ENCODE data around the gene MCCD1. TPM values are rescaled to one million over a fixed set of nuclear protein-coding genes. Genes with fewer than 3 reads are reported as not detected.

The MCCD1 gene
- total and polyA plus RNA-seq, 2 donors from 2014 or later: 3.5 to 325 TPM

- Histone ChIP-seq H3K4me3 (ENCODE audit: low read length in 3 of 3) (peak within 1 kb of the TSS; percentile 64 to 89 (median 76)), H3K9ac (ENCODE audit: low read length in 3 of 3) (peak within 1 kb of the TSS; percentile 11 to 87 (median 71)), H3K9me3 (ENCODE audit: control insufficient read depth in 2 of 3, insufficient read depth in 1 of 3, low read length in 3 of 3) (no peaks in the 10 kb centered on the region), H3K36me3 (ENCODE audit: control insufficient read depth in 2 of 3, insufficient read depth in 3 of 3, low read length in 3 of 3) (peaks cover 0 to 10% (median 5%) of the 10 kb centered on the region in 3 donors), H3K27ac (ENCODE audit: low read depth in 2 of 2, low read length in 2 of 2) (peak within 1 kb of the TSS; percentile 73 to 90), H3K27me3 (ENCODE audit: control insufficient read depth, insufficient read depth, low read length) (no peaks in the 10 kb centered on the region), H3K4me1 (ENCODE audit: control insufficient read depth in 2 of 3, insufficient read depth in 2 of 3, low read depth in 1 of 3, low read length in 3 of 3) (peaks cover 0 to 14% (median 10%) of the 10 kb centered on the region in 3 donors)
- intact Hi-C loops (cut with DNase I): no loop called here
- DNase-seq: peak; percentile 93 to 96 (median 94)
- peak; percentile 99 for TF ChIP-seq CTCF (IDR thresholded peaks at IDR 0.05; ENCODE audit: borderline replicate concordance, extremely low read depth, insufficient read depth)
- no peak for FAIRE-seq
Measured at GRCh38 chr6:31546339-31546957, 17.7 kb downstream of the MCCD1 start, which contains the start of gene ATP6V1G2. TSS of gene ATP6V1G2 (minus strand) at chr6:31546608. CDS start at chr6:31546559, 49 bp downstream.

- peak within 1 kb of the TSS; percentile 11 to 87 (median 71) for H3K9ac ChIP-seq (ENCODE audit: low read length in 3 of 3)
- no peaks in the 10 kb centered on the region for H3K9me3 ChIP-seq (ENCODE audit: control insufficient read depth in 2 of 3, insufficient read depth in 1 of 3, low read length in 3 of 3)
- FAIRE-seq (peak; percentile 51), DNase-seq (peak; percentile 96 to 99 (median 97))
- peak within 1 kb of the TSS; percentile 64 to 89 (median 76) for H3K4me3 ChIP-seq (ENCODE audit: low read length in 3 of 3)
- TF ChIP-seq CTCF (IDR thresholded peaks at IDR 0.05; ENCODE audit: borderline replicate concordance, extremely low read depth, insufficient read depth): peak; percentile 6
- intact Hi-C loops (cut with DNase I): no loop called here
- H3K27ac ChIP-seq (ENCODE audit: low read depth in 2 of 2, low read length in 2 of 2): peak within 1 kb of the TSS; percentile 73 to 90
- H3K36me3 ChIP-seq (ENCODE audit: control insufficient read depth in 2 of 3, insufficient read depth in 3 of 3, low read length in 3 of 3): peaks cover 0 to 10% (median 5%) of the 10 kb centered on the region in 3 donors
- H3K27me3 ChIP-seq (ENCODE audit: control insufficient read depth, insufficient read depth, low read length): no peaks in the 10 kb centered on the region
- peaks cover 0 to 14% (median 10%) of the 10 kb centered on the region in 3 donors for H3K4me1 ChIP-seq (ENCODE audit: control insufficient read depth in 2 of 3, insufficient read depth in 2 of 3, low read depth in 1 of 3, low read length in 3 of 3)
Measured at GRCh38 chr6:31546958-31547726, 18.4 kb downstream of the MCCD1 start, which contains the start of gene NFKBIL1. TSS of gene NFKBIL1 (plus strand) at chr6:31547608. CDS start at chr6:31547695, 87 bp downstream.

GRCh38 chr6:31547727-31548543, 19.2 kb downstream of the MCCD1 start:
- Histone ChIP-seq H3K4me3 (ENCODE audit: low read length in 3 of 3) (peak overlapping the region; percentile 47 to 89 (median 64)), H3K27ac (ENCODE audit: low read depth in 2 of 2, low read length in 2 of 2) (peak overlapping the region; percentile 73 to 90), H3K27me3 (ENCODE audit: control insufficient read depth, insufficient read depth, low read length) (no peaks in the 10 kb centered on the region), H3K9ac (ENCODE audit: low read length in 3 of 3) (peak overlapping the region; percentile 1 to 87 (median 49)), H3K36me3 (ENCODE audit: control insufficient read depth in 2 of 3, insufficient read depth in 3 of 3, low read length in 3 of 3) (peaks cover 0 to 10% (median 5%) of the 10 kb centered on the region in 3 donors), H3K9me3 (ENCODE audit: control insufficient read depth in 2 of 3, insufficient read depth in 1 of 3, low read length in 3 of 3) (no peaks in the 10 kb centered on the region), H3K4me1 (ENCODE audit: control insufficient read depth in 2 of 3, insufficient read depth in 2 of 3, low read depth in 1 of 3, low read length in 3 of 3) (peaks cover 0 to 14% (median 9%) of the 10 kb centered on the region in 3 donors)
- peak in 2 of 5 donors; percentile 70 to 87 for DNase-seq
- no peak for TF ChIP-seq CTCF (IDR thresholded peaks at IDR 0.05; ENCODE audit: borderline replicate concordance, extremely low read depth, insufficient read depth)
- FAIRE-seq: no peak
- intact Hi-C loops (cut with DNase I): no loop called here
